Kidney (tissue), 14 donors: ENCODE results near the gene KCNQ5. TPM values are rescaled to one million over a fixed set of nuclear protein-coding genes. Genes with fewer than 3 reads are reported as not detected.

Experiments used
- DNase-seq, 5 donors: peaks; one replicate each; pipeline ENCODE4 v3.0.0-alpha.2; 2013 to 2020
- FAIRE-seq: peaks from 2 replicates; lab custom pipeline; 2012; peaks lifted over from hg19 to GRCh38; lab: Jason Lieb, UNC
- H3K27ac ChIP-seq, 2 donors: one replicate each; pipeline ENCODE4 v1.7.0; 2013; ENCODE audit warnings: low read depth in 2 of 2, low read length in 2 of 2, inconsistent platforms in 1 of 2
- H3K27me3 ChIP-seq: one replicate; pipeline ENCODE4 v1.7.1; 2013; ENCODE audit warnings: low read length, inconsistent platforms; ENCODE audit not compliant: control insufficient read depth, insufficient read depth
- H3K36me3 ChIP-seq, 3 donors: one replicate each; pipeline versions ENCODE4 v1.7.0 to v1.7.1; 2013; ENCODE audit warnings: low read length in 3 of 3, control low read depth in 1 of 3, inconsistent platforms in 1 of 3; ENCODE audit not compliant: insufficient read depth in 3 of 3, control insufficient read depth in 2 of 3
- H3K4me1 ChIP-seq, 3 donors: one replicate each; pipeline versions ENCODE4 v1.7.0 to v1.7.1; 2013; ENCODE audit warnings: low read length in 3 of 3, inconsistent platforms in 1 of 3, low read depth in 1 of 3; ENCODE audit not compliant: control insufficient read depth in 2 of 3, insufficient read depth in 2 of 3
- H3K4me3 ChIP-seq, 3 donors: one replicate each; pipeline versions ENCODE4 v1.7.0 to v1.8.1; 2013; ENCODE audit warnings: low read length in 3 of 3, control low read depth in 1 of 3, inconsistent platforms in 1 of 3
- H3K9ac ChIP-seq, 3 donors: one replicate each; pipeline versions ENCODE4 v1.7.0 to v1.7.1; 2013; ENCODE audit warnings: low read length in 3 of 3, control low read depth in 1 of 3, inconsistent platforms in 1 of 3
- H3K9me3 ChIP-seq, 3 donors: one replicate each; pipeline versions ENCODE4 v1.7.0 to v1.7.1; 2013; ENCODE audit warnings: low read length in 3 of 3, control low read depth in 1 of 3, inconsistent platforms in 1 of 3; ENCODE audit not compliant: control insufficient read depth in 2 of 3, insufficient read depth in 1 of 3
- intact Hi-C: fragments of 100-400 bp; cut with DNase I; formaldehyde crosslinking; loops from one replicate; pipeline ENCODE4 v1.11.1; 2022
- polyA plus RNA-seq: library from polyadenylated mRNA; stranded (reverse); fragments of 350-450 nt; fragmentation: Illumina TruSeq; extraction: RNeasy Lipid Tissue Mini Kit (QIAGEN cat#74804); gene quantifications from one replicate; pipeline ENCODE4 v1.2.3, GENCODE V29; 2014; ENCODE audit warnings: low read depth, low replicate concordance; ENCODE audit not compliant: insufficient read depth
- total RNA-seq: library from RNA; stranded (reverse); fragmentation: NEBNext Ultra II Directional; extraction: Animal tissue kit (Norgen Biotek cat#: 25700); gene quantifications from one replicate; pipeline ENCODE4 v1.2.1, GENCODE V29; 2021
- TF ChIP-seq, protein P1 (sequence below): IDR thresholded peaks from 3 replicates; pipeline ENCODE4 v1.5.1; 2012; ENCODE audit warnings: mild to moderate bottlenecking, moderate library complexity, borderline replicate concordance; ENCODE audit not compliant: insufficient read depth; ENCODE audit errors: extremely low read depth
- donor health status: control.
- donor health status: control.
- donor health status: control.
- donor health status: control.
- donor health status: control.
- donor health status: DM: yes; HTN: yes; CAD: no.
- donor health status: Normal renal cell carcinoma (clear cell type).

KCNQ5 gene
- total and polyA plus RNA-seq, 2 donors from 2014 or later = 0.50 TPM; not detected in 1

DNA sequence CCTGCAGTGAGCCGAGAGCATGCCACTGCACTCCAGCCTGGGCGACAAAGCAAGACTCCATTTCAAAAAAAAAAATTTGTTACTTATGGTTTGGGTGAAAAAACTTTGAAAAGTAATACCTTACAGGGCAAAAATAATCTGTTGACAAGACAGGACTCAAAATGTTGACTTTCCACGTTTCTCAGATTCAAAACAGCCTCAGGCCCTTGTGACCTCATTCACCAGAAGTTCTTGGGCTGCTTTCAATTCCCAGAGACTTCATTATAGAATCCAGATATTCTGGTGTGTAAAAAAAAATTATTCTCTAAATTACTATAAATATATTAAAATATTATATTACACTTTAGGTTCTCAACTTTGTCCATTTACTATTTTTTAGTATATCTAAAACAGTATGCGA, 116.2 kb downstream of the KCNQ5 start:
- H3K36me3 ChIP-seq = no peaks in the 10 kb centered on the region
- no peaks in the 10 kb centered on the region for H3K27me3 ChIP-seq
- H3K27ac ChIP-seq = no peak overlapping the region
- no peaks in the 10 kb centered on the region for H3K9me3 ChIP-seq
- H3K4me3 ChIP-seq = no peak overlapping the region
- intact Hi-C loops = no loop called here
- no peak for FAIRE-seq
- TF ChIP-seq, protein P1, sequence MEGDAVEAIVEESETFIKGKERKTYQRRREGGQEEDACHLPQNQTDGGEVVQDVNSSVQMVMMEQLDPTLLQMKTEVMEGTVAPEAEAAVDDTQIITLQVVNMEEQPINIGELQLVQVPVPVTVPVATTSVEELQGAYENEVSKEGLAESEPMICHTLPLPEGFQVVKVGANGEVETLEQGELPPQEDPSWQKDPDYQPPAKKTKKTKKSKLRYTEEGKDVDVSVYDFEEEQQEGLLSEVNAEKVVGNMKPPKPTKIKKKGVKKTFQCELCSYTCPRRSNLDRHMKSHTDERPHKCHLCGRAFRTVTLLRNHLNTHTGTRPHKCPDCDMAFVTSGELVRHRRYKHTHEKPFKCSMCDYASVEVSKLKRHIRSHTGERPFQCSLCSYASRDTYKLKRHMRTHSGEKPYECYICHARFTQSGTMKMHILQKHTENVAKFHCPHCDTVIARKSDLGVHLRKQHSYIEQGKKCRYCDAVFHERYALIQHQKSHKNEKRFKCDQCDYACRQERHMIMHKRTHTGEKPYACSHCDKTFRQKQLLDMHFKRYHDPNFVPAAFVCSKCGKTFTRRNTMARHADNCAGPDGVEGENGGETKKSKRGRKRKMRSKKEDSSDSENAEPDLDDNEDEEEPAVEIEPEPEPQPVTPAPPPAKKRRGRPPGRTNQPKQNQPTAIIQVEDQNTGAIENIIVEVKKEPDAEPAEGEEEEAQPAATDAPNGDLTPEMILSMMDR = no peak
- no peak overlapping the region for H3K9ac ChIP-seq
- H3K4me1 ChIP-seq = no peaks in the 10 kb centered on the region
- DNase-seq = no peak

DNA sequence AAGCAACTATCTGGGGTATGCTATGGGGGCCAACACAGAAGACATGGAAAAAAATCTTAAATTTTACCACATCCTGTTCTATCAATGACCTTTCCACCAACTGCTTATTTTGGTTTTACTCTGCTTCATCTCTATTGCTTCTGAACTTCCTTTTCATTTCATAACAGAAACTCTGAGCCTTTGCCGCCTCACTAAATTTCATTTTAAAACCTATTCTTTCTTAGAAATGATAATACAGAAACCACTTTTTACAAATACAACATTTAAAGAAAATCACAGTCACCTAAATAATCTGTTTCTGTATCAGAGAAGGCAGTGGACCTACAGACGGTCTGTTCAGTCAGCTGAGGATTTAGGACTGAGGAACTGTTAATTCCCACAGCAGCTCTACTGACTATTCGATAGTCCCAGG, 117.5 kb downstream of the KCNQ5 start:
- H3K9ac ChIP-seq = no peak overlapping the region
- intact Hi-C loops = no loop called here
- no peaks in the 10 kb centered on the region for H3K4me1 ChIP-seq
- no peak overlapping the region for H3K27ac ChIP-seq
- no peak overlapping the region for H3K4me3 ChIP-seq
- no peak for DNase-seq
- TF ChIP-seq, protein P1 = no peak
- no peaks in the 10 kb centered on the region for H3K9me3 ChIP-seq
- H3K27me3 ChIP-seq = no peaks in the 10 kb centered on the region
- FAIRE-seq = no peak
- H3K36me3 ChIP-seq = no peaks in the 10 kb centered on the region

DNA sequence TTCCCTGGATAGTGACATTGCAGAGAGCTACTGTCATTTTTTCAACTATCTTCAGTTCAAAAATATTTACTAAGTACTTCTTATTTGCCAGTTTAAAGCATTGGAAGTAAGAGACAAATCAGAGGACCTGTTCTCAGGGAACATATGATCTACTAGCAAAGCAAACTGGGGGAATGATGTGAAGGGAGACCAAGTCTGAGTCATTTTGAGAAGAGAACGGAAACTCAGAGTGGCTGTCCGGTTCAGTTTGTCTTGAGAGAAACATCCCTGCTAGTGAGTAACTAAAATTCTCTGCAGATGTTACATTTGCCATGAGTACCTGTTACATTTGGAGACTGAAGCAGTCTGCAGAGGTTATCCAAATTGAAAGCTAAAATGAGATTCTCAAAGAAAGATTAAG, 118.3 kb downstream of the KCNQ5 start:
- no peak for FAIRE-seq
- intact Hi-C loops = no loop called here
- no peak overlapping the region for H3K9ac ChIP-seq
- no peak overlapping the region for H3K27ac ChIP-seq
- no peaks in the 10 kb centered on the region for H3K27me3 ChIP-seq
- H3K36me3 ChIP-seq = no peaks in the 10 kb centered on the region
- no peaks in the 10 kb centered on the region for H3K9me3 ChIP-seq
- H3K4me3 ChIP-seq = no peak overlapping the region
- H3K4me1 ChIP-seq = no peaks in the 10 kb centered on the region
- DNase-seq = no peak
- TF ChIP-seq, protein P1 = no peak

DNA sequence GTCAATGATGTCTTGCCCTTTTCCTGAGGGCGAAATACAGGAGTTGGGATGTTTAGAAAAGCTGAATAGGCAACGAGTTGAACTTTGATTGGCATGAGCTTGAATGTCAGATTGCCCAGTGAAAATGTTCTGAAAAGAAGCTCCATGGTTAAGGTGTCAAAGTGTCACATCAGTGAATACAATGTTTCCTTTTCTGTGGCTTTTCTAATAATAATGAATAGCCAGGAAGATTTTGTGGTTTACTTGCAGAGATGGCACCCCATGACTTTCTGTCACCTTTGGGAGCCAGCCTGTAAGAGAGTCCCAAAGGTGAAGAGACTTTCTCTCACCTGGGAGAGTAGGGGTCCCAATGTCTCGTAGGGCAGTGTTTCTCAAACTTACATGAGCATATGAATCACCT, 119.2 kb downstream of the KCNQ5 start:
- no peak for FAIRE-seq
- H3K9me3 ChIP-seq = no peaks in the 10 kb centered on the region
- no peaks in the 10 kb centered on the region for H3K4me1 ChIP-seq
- TF ChIP-seq, protein P1 = no peak
- intact Hi-C loops = no loop called here
- no peak overlapping the region for H3K9ac ChIP-seq
- H3K27ac ChIP-seq = no peak overlapping the region
- no peak overlapping the region for H3K4me3 ChIP-seq
- no peaks in the 10 kb centered on the region for H3K27me3 ChIP-seq
- H3K36me3 ChIP-seq = no peaks in the 10 kb centered on the region
- no peak for DNase-seq
